HG02943 (cell line): ENCODE measurements around the gene DHRS13.
A peak's percentile ranks its signal among the peaks of the same experiment; 100 is the strongest.
"Not testable (repeated sequence)": the region's sequence is repeated elsewhere in the genome, so short reads cannot be mapped to it uniquely, and the experiment has no call there.

Experiments used
- ATAC-seq: cut with Tn5 transposase; IDR thresholded peaks from one replicate; pipeline ENCODE4 v1.9.1; 2021; ENCODE audit warnings: mild to moderate bottlenecking, low read depth, moderate library complexity; ENCODE audit not compliant: unreplicated experiment

Gene DHRS13

DNA sequence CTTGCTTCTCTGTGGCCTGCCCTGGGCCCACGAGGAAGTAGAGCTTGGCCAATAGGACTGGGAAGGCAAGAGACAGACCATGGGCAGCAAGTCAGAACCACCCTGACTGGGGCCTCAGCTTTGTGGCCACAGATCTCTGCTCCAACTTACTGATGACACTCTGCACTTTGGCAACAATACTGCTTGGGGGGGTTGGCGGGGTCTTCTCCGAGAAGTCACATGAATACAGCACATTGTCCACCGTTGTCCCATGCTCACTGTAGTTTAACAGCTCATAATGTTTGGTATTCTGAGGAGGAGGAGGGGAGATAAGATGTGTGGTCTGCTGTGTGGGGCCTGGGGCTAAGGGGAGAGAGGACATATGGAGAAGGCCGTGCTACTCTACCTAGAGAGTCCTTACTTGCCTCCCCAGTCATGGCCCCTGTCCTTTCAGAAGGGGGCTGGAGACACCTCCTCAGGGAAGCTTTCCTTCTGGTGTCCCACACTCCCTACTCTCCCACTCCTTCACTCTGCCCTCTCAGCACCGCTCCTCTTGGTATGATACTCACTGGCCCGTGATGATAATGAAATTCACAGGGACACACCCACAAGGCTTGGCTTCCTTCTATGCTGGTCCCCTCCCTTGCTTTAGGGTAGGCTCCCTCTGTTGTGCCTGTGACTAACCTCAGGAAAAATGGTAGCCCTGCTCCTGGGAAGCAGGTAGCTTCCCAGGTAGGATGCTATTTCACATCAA is 4.0 kb upstream of the DHRS13 start:
- ATAC-seq = no peak

DNA sequence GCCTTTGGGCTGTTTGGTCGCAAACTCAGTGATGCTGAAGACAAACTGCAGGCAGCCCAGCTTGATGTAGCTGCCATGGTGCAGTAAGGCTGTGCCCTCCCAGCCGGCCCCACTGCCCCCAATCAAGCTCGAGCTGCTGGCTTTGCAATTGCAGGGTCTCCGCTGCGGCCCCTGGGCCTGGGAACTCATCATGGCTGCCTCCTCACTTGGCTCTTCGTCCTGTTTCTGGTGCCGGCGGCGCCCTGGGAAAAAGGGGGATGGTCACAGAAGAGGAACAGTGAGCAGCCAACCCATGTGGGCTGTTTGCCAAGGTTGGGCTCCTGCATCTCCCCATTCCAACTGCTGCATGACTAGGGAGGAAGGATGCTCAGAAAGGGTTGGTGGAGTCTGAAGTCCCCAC is 3.4 kb upstream of the DHRS13 start:
- ATAC-seq = no peak

DNA sequence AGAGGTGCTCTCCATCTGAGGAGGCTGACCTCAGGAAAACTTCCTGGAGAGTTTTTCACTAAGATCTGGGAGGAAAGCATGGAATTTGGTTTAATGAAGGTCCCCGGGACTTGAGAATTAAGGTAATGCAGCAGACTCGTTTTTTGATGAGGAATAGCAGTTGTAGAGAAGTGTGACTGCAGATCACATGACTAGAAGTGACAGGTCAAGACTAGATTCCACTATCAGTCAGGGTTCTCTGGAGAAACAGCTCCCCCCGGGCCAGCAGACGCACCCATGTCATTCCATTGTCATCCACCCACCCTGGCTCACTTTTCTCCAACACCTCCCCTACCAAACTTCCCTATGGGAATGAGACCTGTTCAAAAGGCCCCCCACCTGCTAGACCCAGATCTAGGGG is 1.9 kb upstream of the DHRS13 start:
- ATAC-seq = no peak

DNA sequence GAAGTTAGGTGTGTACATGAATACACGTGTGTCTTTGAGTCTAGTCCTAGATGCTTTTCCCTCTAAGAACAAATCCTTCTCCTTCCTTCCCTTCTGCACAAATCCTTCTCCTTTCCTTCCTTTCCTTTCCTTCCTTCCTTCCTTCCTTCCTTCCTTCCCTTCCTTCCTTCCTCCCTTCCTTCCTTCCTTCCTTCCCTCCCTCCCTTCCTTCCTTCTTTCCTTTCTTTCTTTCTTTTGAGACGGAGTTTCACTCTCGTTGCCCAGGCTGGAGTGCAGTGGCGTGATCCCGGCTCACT is 615 bp upstream of the DHRS13 start:
- ATAC-seq = not testable (repeated sequence)

DNA sequence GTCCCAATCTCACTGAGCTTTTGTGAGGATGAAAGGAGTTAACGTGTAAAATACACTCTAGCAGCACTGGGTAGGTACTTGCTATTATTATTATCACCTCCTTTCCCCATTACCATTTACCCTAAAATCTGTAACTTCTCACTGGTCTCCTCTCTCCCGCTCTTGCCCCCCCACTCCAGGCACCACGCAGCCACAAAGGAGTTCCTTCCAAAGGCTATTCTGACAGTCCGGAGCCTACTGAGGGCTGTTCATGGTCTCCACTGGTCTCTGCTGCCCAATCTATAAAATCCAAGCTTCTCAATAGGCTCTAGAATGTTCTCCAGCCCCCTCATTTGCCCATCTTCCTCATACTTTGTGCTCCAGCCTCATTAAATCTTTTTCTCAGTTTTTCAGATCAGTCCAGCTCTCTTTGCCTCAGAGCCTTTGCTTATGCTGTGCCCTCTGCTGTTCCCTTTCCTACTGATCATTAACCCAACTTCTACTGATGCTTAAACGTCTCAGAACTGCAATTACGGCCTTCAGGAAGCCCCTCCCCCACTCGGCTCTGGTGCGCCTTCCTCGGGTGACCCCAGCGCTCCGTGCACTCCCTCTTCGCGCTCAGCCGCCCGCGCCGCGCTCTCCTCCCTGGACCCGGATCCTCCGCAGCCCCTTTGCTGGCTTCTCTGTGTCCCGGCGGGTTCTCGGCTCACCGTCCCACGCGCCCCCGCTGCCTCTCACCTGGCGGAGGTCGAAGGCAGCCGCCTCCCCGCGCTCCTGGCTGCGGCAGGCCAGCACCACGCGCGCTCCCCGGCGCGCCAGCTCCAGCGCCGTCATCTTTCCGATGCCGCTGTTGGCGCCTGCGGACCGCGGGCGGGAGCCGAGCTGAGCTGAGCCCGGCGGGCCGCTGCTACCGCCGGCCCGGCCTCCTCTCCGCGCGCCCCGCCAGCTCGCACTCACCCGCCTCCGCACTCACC is 737 bp downstream of the DHRS13 start:
- ATAC-seq = peak; percentile 37

DNA sequence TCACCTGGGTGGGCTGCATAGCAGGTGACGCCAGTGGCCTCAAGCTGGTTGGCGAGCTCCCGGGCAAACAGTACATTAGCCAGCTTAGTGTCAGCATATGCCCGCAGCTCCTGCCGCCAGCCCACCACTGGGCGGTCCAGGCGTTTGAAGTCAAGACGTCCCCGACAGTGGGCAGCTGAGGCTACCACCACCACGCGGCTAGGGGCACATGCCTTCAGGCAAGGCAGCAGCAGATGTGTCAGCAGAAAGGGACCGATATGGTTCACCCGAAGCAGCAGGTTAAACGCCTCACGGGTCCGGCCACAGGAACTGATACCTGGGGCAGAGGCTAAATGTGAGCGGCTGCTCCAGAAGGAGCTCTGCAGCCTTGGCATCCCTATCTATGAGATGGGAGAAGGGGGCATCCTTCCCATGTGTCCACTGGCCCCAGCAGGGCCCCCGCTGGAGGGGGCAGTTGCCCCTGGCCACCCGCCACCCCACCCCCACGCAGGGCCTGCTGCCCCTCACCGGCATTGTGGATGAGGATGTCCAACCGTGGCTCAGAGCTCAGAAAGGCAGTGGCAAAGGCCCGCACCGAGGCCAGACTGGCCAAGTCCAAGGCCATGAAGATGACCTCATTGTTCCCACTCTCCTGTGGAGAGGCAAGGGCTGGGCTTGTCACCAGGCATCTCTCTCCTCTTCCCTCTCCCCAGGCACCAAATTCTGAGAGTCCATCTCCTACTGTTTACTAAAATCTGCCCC is 1.7 kb downstream of the DHRS13 start:
- no peak for ATAC-seq

DNA sequence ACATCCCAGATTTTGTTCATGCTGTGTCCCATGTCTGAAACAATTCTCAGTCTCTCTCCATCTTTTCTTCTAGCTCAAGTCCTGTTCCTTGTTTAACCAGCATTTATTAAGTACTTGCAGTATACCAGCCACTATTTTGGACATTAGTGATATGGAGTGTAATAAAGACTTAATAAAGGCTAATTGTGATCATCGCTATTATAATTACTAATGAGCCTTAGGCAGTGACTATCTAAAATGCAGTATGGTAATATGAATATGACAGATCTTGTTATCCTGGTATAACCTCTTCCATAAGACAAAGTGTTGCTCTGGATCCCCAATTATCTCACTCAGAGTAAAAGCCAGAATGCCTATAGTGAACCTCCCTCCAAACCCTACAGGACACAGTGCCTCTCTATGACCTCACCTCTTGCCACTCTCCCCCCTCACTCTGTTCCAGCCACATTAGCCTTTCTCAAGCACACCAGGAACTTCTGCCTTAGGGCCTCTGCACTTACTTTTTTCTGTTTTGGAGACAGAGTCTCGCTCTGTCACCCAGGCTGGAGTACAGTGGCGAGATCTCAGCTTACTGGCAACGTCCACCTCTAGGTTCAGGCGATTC is 3.6 kb downstream of the DHRS13 start:
- no peak for ATAC-seq

DNA sequence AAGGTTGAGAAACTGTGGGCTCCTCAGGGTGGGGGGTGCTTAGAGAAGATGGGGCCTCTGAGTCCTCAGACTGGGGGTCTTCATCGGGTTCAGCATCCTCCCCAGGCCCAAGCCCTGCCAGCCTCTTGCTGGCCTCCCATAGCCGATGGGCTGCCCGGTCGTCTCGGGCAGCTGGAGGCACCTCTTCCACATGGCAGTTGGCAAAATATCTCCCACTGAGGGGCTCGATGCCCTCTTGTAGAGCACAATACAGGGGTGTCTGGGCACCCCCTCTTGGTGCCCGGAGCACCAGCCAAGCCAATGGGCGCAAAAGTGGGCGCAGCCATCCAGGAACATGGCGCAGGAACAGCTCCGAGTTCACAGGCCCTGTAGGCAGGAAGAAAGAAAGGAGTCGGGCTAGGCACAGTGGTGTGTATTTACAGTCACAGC is 4.3 kb downstream of the DHRS13 start:
- no peak for ATAC-seq

DNA sequence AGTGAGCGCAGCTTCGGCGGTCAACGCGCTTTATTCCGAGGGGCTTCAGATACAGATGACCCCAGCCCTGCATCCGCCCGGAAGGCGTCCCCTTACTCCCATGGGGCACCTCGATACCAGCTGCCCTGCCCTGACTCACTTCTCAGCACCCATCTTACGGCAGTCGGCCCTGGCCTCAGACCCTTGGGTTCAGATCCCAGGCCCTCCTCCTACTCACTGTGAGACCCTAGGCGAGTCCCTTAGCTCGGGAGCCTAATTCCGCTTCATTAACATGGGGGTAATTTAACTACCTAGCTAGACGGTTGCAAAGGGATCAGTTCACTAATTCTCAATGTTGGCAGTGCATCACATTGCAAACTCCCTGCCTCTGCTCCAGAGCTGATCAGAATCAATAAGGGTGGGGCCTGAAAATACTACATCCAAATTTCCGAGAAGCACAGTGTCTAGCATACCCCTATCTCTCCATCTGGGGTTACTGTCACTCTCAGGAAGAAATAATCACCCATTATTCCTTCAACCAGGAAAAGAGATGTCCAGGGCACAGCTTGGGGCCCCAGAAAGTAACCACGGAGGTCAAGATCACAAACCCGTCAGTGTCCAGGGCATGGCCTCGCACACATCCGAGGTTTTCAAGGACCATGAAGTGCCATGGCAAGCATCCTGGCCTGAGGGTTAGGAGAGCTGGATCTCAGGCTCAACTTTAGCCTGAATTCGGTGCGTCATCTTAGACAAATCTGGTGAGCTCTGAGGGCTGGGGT is 4.9 kb downstream of the DHRS13 start:
- ATAC-seq = no peak

DNA sequence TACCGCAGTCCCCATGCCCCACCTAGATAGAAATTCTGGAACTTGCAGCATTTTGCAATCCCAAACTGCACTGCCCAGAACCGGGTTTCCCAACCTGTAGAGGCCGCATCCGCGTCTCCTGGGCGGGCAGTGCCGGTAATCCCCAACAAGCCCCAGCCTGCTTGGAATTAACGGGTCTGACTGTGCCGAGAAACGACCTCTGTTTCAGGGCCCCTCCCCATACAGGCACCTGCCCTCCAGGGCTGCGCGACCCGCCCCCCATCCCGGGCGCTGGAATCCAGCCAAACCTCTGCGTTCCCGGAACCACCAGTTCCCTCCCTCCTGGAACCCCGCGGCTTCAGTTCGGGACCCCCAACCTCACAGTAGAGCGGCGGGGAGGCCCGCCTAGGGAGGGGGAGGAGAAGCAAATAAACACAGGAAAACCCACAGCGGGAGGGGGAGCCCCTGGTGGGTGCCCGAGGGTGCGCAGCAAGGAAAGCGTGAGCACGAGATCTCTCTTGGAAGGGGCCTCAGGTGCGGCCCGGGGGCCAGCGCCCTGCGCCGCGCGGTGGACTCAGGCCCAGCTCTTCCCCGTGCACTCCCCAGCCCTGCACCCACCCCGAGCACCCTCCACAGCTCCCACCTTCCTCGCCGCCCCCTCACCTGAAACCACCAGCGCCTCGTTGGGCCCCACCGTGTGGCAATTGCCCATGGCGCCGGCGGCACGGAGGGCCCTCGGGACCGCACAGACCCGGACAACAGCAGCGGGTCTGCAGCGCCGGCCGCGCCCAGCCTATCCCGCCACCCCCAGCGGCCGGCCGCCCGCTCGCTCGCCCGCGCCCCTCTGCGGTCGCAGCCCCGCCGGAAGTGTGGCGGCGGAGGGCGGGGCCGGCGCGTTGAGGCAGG is 5.8 kb downstream of the DHRS13 start, which contains the start of gene FLOT2:
Gene FLOT2 (minus strand): TSS at position 850 of the 885 bp plus-strand sequence. CDS start 159 bp downstream, at position 691.
- no peak for ATAC-seq

DNA sequence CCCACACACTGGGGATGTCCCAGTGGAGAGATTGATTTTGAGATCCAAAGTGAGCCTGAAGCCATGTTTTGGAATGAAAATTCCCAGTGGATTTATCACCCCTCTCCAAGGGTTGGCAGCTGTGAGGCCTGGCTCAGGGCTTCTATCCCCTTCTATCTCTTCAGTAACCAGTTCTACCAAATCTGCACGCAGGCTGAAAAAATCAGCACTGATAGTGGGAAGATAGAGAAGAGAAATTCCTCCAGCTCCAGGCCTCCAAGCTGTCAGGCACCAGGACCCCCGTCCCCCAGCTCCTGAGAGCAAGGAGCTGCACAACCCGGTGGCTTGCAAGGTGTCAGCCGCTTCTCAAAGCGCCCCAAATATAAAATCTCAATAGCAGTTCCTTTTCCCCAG is 6.4 kb downstream of the DHRS13 start:
- ATAC-seq = no peak

DNA sequence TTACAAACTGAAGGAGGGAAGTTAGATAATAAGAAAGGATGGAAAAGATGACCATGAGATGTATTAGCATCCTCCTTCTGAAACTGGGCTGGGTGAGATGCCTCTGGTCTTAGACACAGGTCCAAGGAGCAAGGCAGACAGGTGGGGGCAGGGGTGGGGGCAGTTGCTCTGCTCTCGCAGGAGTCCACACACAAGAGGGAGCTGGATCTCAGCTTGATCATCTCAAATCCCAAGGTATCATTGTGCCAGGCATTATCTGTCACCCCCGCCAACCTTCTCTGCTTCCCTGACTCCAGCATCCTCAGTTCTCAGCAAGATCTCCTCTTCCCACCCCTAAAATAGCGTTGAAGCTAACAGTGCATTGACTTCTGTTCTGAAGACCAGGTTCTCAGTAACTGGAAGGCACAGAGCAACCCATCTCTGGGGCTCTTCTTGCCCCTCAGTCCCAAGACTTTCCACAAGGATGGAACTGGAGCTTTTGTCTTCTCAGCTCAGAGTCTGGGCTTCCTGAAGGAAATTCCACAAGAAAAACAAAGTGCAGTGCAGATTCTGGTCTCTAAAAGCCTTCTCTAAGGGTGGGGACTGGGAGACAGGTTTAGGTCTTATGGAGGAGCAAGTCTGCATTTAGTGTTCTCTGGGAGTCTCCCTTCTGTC is 7.0 kb downstream of the DHRS13 start:
- no peak for ATAC-seq

DNA sequence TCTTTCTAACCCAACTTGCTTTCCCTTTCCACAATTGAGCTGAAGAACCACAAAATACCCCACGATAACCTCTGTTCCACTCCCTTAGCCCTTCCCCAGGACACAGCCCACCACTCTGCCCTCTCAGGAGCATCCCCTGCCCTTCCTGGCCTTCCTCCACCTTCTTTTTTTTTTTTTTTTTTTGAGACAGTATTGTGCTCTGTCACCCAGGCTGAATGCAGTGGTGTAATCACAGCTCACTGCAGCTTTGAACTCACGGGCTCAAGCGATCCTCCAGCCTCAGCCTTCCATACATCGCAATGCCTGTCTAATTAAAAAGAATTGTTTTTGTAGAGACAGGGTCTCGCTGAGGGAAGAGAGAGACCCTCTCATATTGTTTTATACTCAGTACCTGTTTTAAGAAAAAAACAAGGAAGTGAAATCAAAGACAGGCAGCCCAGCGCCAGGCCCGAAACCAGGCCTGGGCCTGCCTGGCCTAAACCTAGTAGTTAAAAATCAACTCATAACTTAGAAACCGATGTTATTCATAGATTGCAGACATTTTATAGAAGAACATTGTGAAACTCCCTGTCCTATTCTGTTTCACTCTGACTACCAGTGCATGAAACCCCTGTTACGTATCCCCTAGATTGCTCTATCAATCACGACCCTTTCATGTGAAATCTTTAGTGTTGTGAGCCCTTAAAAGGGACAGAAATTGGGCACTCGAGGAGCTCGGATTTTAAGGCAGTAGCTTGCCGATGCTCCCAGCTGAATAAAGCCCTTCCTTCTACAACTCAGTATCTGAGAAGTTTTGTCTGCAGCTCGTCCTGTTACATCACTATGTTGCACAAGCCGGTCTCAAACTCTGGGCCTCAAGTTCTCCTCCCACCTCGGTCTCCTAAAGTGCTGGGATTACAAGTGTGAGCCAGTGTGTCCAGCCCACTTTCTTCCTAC is 9.4 kb downstream of the DHRS13 start:
- not testable (repeated sequence) for ATAC-seq

DNA sequence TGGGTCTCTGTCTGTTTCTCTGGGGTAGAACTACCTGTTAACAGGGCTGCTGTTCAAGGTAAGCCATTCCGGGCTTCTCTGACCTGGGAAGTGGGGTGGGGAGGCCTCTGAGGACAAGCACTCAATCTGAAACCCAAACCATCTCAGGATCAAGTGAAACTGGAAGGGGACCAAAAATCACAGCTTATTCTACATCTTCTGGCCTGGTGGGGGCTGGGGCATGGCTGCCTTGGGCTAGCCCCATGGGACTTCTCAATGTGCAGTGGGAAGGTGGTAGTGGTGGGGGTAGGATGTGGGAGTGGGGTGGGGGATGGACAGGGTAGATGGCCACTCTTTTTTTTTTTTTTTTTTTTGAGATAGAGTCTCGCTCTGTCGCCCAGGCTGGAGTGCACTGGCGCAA is 10.9 kb downstream of the DHRS13 start:
- ATAC-seq = no peak

DNA sequence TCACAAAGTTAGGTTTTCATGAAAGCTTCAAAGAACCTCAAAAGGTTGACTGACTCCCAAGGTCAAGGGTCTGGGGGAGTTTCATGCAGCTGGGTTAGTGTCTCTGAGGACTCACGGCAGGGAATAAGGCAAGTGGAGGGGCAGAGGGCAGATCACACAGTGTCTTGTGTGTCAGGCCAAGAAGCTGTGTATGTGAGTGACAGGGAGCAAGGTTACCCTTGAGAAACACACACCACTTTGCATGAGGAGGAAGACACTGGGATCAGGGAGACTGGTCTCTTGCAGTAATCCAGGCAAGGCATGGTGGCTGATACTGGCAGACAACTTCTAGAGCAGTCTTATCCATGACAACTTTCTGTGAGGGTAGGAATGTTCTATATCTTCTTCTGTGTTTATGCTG is 11.7 kb downstream of the DHRS13 start:
- ATAC-seq = no peak

DNA sequence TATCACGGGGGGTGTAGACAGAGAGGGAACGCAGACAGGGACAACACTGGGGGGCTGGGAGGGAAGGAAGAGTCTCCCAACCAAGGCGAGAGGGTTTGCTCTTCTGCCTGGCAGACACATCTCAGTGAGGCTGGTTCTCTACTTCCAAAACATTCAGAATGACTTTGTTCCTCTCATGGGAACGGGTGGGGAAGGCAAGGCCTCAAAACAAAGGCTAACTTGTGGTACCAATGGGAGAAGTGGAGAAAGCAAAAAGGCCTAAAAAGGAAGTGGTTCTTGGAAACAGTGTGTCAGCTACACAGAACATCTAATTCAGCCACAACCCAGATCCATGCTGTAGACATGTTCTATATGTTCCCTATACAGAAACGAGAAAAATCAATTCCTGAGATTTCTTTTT is 12.9 kb downstream of the DHRS13 start:
- ATAC-seq = no peak

DNA sequence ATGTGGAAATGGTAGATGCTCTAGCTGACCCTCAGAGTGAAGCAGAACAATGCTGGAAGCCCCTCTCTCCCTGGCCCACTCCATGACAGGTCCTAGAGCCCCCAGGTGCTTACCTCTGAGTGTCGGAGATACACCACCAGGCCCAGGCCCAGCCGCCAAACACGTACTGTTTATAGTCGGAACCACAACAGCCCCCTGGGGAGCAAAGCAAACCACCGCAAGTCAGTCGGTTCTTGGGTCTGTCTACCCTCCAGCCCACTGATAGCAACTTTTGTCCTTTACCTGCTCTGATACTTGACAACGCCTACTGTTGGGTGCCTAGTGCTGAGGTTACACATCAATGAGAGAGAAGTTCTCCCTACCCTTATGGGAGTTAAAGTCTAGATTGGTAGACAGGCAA is 14.0 kb downstream of the DHRS13 start:
- ATAC-seq = no peak
